Panc1 (cell line): Measurements from ENCODE around the gene AUH. TPM values are rescaled to one million over a fixed set of nuclear protein-coding genes. Genes with fewer than 3 reads are reported as not detected.

Experiments used
- ATAC-seq: fragments of 200-7000 bp; cut with Tn5 transposase; 2 replicates; pipeline ENCODE4 v1.9.1; 2020; ENCODE audit warnings: mild to moderate bottlenecking, moderate library complexity
- BruUV-seq: library from RNA; stranded (reverse); fragments of 400-500 nt; replicated peaks from 2 replicates; lab custom pipeline; 2021; lab: Mats Ljungman, UMichigan
- CTCF ChIA-PET: fragments of 300-600 bp; sonication (Branson Sonifier 250); formaldehyde crosslinking; loops from one replicate; lab custom pipeline; 2022; ENCODE audit warnings: antibody characterized with exemption; lab: Charles Lee
- POLR2A ChIA-PET: fragments of 300-600 bp; sonication (Branson Sonifier 250); formaldehyde crosslinking; loops from one replicate; lab custom pipeline; 2022; ENCODE audit warnings: antibody characterized with exemption; lab: Charles Lee
- DNase-seq: peaks from one replicate; pipeline ENCODE4 v3.0.0-alpha.2; 2010; ENCODE audit warnings: low read depth, low spot score
- H3K27ac ChIP-seq: 2 replicates; pipeline ENCODE4 v1.5.1; 2011; ENCODE audit warnings: mild to moderate bottlenecking, low read length, inconsistent platforms
- H3K27me3 ChIP-seq: fragments of 200-500 bp; sonication (Bioruptor generic); 2 replicates; pipeline ENCODE4 v1.6.0; 2014; ENCODE audit warnings: low read length, inconsistent platforms; ENCODE audit not compliant: control insufficient read depth, insufficient read depth
- H3K36me3 ChIP-seq: fragments of 200-500 bp; sonication (Bioruptor generic); 2 replicates; pipeline ENCODE4 v1.5.1; 2014; ENCODE audit warnings: inconsistent platforms, mild to moderate bottlenecking, low read length, moderate library complexity; ENCODE audit not compliant: control insufficient read depth, insufficient read depth
- H3K4me1 ChIP-seq: 2 replicates; pipeline ENCODE4 v1.5.1; 2011; ENCODE audit warnings: inconsistent platforms, mild to moderate bottlenecking, low read length, moderate library complexity; ENCODE audit not compliant: control insufficient read depth, insufficient read depth
- H3K4me3 ChIP-seq, 2 experiments: 2 replicates each; pipeline ENCODE4 v1.5.1; 2011 to 2012; ENCODE audit warnings: low read depth in 2 of 2, low read length in 2 of 2, mild to moderate bottlenecking in 2 of 2, inconsistent platforms in 1 of 2, moderate library complexity in 1 of 2
- H3K9me3 ChIP-seq: fragments of 200-500 bp; sonication (Bioruptor generic); 2 replicates; pipeline ENCODE4 v1.5.1; 2014; ENCODE audit warnings: low read depth, mild to moderate bottlenecking, inconsistent platforms, low read length, moderate library complexity; ENCODE audit not compliant: control insufficient read depth, insufficient read depth
- POLR2AphosphoS5 ChIP-seq: IDR thresholded peaks from 2 replicates; pipeline ENCODE4 v1.6.1; 2012; ENCODE audit warnings: mild to moderate bottlenecking, low read depth, low read length, moderate library complexity
- SIN3A ChIP-seq: IDR thresholded peaks from 2 replicates; pipeline ENCODE4 v1.6.1; 2012; ENCODE audit warnings: low read depth, mild to moderate bottlenecking, low read length, moderate library complexity, borderline replicate concordance; ENCODE audit not compliant: insufficient read depth
- TCF7L2 ChIP-seq: IDR thresholded peaks from 2 replicates; pipeline ENCODE4 v1.6.1; 2011; ENCODE audit warnings: mild to moderate bottlenecking, low read depth, low read length, inconsistent platforms
- in situ Hi-C: cut with HindIII; loops from 2 replicates; pipeline ENCODE4 v1.10.0; 2016; ENCODE audit warnings: low sequenced_read_pairs, low pct_unique_long_range_greater_than_20kb
- intact Hi-C: fragments of 100-400 bp; cut with micrococcal nuclease; formaldehyde crosslinking; loops from one replicate; pipeline ENCODE4 v1.10.0; 2022; ENCODE audit not compliant: unreplicated experiment
- total RNA-seq: library from RNA; stranded (reverse); gene quantifications from one replicate; pipeline ENCODE4 v1.2.1, GENCODE V29; 2021; ENCODE audit not compliant: unreplicated experiment
- TF ChIP-seq, protein P1 (sequence below): fragments of 450-650 bp; IDR thresholded peaks from 2 replicates; pipeline ENCODE4 v1.5.1; 2017; ENCODE audit warnings: mild to moderate bottlenecking
- TF ChIP-seq, protein P2 (sequence below), 2 experiments: IDR thresholded peaks; 2 replicates each; pipeline ENCODE4 v1.6.1; 2011 to 2012; ENCODE audit warnings: low read depth in 2 of 2, control low read depth in 1 of 2, low read length in 1 of 2, mild to moderate bottlenecking in 1 of 2, moderate library complexity in 1 of 2; ENCODE audit not compliant: insufficient read depth in 1 of 2

AUH gene
- total RNA-seq, 1 experiment from 2014 or later: 7.7 TPM

DNA sequence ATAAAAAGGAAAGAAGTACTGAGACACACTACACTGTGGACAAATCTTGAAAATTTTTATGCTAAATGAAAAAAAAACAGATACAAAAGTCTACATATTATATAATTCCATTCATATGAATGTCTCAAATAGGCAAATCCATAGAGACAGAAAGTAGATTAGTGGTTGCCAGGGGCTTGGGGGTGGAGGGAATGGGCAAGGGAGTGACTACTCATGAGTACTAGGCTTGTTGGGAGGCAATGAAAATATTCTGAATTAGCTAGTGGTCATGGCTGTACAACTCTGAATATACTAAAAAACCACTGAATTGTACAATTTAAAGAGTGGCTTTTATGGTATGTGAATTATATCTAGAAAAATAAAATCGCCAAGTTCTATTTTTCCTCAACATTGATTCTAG is 154.9 kb downstream of the AUH start:
- Histone ChIP-seq H3K27ac (no peak overlapping the region), H3K27me3 (no peaks in the 10 kb centered on the region), H3K4me1 (no peaks in the 10 kb centered on the region), H3K4me3 (no peak overlapping the region), H3K9me3 (peaks cover 5% of the 10 kb centered on the region; the same call in 1 of the 2 replicates), H3K36me3 (no peaks in the 10 kb centered on the region)
- POLR2A ChIA-PET: no interaction called here
- intact Hi-C loops (no loop called here), in situ Hi-C loops (no loop called here)
- CTCF ChIA-PET: no interaction called here
- DNase-seq (no peak), ATAC-seq (no peak)
- TF ChIP-seq, protein P1, sequence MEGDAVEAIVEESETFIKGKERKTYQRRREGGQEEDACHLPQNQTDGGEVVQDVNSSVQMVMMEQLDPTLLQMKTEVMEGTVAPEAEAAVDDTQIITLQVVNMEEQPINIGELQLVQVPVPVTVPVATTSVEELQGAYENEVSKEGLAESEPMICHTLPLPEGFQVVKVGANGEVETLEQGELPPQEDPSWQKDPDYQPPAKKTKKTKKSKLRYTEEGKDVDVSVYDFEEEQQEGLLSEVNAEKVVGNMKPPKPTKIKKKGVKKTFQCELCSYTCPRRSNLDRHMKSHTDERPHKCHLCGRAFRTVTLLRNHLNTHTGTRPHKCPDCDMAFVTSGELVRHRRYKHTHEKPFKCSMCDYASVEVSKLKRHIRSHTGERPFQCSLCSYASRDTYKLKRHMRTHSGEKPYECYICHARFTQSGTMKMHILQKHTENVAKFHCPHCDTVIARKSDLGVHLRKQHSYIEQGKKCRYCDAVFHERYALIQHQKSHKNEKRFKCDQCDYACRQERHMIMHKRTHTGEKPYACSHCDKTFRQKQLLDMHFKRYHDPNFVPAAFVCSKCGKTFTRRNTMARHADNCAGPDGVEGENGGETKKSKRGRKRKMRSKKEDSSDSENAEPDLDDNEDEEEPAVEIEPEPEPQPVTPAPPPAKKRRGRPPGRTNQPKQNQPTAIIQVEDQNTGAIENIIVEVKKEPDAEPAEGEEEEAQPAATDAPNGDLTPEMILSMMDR: no peak
- no peak for TF ChIP-seq SIN3A
- no peak for TF ChIP-seq POLR2AphosphoS5
- TF ChIP-seq TCF7L2: no peak
- TF ChIP-seq, protein P2, sequence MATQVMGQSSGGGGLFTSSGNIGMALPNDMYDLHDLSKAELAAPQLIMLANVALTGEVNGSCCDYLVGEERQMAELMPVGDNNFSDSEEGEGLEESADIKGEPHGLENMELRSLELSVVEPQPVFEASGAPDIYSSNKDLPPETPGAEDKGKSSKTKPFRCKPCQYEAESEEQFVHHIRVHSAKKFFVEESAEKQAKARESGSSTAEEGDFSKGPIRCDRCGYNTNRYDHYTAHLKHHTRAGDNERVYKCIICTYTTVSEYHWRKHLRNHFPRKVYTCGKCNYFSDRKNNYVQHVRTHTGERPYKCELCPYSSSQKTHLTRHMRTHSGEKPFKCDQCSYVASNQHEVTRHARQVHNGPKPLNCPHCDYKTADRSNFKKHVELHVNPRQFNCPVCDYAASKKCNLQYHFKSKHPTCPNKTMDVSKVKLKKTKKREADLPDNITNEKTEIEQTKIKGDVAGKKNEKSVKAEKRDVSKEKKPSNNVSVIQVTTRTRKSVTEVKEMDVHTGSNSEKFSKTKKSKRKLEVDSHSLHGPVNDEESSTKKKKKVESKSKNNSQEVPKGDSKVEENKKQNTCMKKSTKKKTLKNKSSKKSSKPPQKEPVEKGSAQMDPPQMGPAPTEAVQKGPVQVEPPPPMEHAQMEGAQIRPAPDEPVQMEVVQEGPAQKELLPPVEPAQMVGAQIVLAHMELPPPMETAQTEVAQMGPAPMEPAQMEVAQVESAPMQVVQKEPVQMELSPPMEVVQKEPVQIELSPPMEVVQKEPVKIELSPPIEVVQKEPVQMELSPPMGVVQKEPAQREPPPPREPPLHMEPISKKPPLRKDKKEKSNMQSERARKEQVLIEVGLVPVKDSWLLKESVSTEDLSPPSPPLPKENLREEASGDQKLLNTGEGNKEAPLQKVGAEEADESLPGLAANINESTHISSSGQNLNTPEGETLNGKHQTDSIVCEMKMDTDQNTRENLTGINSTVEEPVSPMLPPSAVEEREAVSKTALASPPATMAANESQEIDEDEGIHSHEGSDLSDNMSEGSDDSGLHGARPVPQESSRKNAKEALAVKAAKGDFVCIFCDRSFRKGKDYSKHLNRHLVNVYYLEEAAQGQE (IDR thresholded peaks at IDR 0.05; ENCODE audit: insufficient read depth in 1 of 2, low read depth in 2 of 2, low read length in 1 of 2): no peak
- no TSS peak for BruUV-seq

DNA sequence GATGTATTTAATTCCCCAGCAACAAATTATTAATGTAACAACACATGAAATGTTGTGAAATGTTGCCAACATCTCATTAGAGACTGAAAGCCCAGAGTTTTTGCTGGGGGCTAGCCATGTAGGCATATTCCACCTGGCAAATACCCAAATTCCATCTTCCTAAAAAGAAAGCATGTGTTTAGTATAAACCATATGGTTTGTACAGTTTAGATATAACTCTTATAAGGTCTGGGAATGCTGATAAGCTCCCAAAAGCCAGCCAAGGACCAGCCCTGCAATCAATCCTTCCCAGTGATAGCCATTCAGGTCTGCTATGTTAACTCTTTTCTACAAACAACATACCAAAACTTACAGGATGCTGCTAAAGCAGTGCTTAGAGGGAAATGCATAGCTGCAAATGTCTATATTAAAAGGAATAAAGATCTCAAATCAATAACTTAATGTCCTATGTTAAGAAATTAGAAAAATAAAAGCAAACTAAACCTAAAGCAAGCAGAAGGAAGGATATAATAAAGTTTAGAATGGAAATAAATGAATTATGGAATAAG is 158.9 kb downstream of the AUH start:
- intact Hi-C loops: no loop called here
- Histone ChIP-seq H3K27ac (no peak overlapping the region), H3K36me3 (no peaks in the 10 kb centered on the region), H3K27me3 (no peaks in the 10 kb centered on the region), H3K4me3 (no peak overlapping the region), H3K9me3 (peaks cover 7% of the 10 kb centered on the region; the same call in 1 of the 2 replicates), H3K4me1 (no peaks in the 10 kb centered on the region)
- CTCF ChIA-PET: no interaction called here
- POLR2A ChIA-PET: no interaction called here
- no peak for TF ChIP-seq SIN3A
- BruUV-seq: no TSS peak
- in situ Hi-C loops: no loop called here
- DNase-seq: no peak
- ATAC-seq: no peak

DNA sequence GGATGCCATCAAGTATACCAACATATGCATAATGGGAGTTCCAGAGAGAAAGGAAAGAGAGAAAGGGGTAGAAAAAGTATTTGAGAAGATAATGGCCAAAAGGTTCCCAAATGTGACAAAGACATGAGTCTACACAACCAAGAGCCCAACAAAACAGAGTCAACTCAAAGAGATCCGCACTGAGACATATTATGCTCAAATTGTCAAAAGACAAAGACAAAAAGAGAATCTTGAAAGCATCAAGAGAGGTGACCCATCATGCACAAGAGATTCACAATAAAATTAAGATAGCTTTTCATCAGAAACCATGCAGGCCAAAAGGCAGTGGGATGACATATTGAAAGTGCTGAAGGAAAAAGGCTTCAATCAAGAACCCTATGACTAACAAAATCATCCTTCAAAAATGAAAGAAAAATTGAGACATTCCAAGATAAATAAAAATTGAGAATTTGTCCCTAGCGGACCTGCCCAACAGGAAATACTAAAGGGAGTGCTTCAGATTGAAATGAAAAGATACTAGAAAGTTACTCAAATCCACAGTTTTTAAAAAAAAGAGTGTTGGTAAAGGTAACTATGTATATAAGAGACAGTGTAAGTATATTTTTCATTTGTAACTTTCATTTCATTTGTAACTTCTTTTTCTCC is 160.9 kb downstream of the AUH start:
- Histone ChIP-seq H3K9me3 (peaks cover 7% of the 10 kb centered on the region; the same call in 1 of the 2 replicates), H3K4me3 (no peak overlapping the region), H3K27ac (no peak overlapping the region), H3K36me3 (no peaks in the 10 kb centered on the region), H3K4me1 (peaks cover 4% of the 10 kb centered on the region), H3K27me3 (no peaks in the 10 kb centered on the region)
- in situ Hi-C loops: no loop called here
- CTCF ChIA-PET: no interaction called here
- POLR2A ChIA-PET: no interaction called here
- TF ChIP-seq, protein P2 (IDR thresholded peaks at IDR 0.05; ENCODE audit: insufficient read depth in 1 of 2, low read depth in 2 of 2, low read length in 1 of 2): no peak
- TF ChIP-seq TCF7L2: no peak
- TF ChIP-seq SIN3A: no peak
- TF ChIP-seq, protein P1: no peak
- no peak for TF ChIP-seq POLR2AphosphoS5
- intact Hi-C loops: no loop called here
- DNase-seq (no peak), ATAC-seq (no peak)
- BruUV-seq: no TSS peak
